ENCODE results near the gene HMGA1. TPM values are rescaled to one million over a fixed set of nuclear protein-coding genes. Genes with fewer than 3 reads are reported as not detected.

Gene HMGA1
- total RNA-seq, 1 donor from 2014 or later = 36.4 TPM

GRCh38 chr6:34278833-34279232 is 42.2 kb downstream of the HMGA1 start:
- no peak for DNase-seq (ENCODE audit: low spot score)
- intact Hi-C loops (cut with DNase I) = no loop called here

- DNase-seq (ENCODE audit: low spot score) = no peak
- intact Hi-C loops (cut with DNase I) = no loop called here
Measured at GRCh38 chr6:34280216-34280615, 43.5 kb downstream of the HMGA1 start.

GRCh38 chr6:34281702-34282334 is 45.1 kb downstream of the HMGA1 start:
- intact Hi-C loops (cut with DNase I) = no loop called here
- DNase-seq (ENCODE audit: low spot score) = no peak

- intact Hi-C loops (cut with DNase I) = loop anchor here (5.0 kb wide), 1 partner anchor 57 kb away; no protein-coding TSS in a partner anchor
- DNase-seq (ENCODE audit: low spot score) = peak; percentile 86
Measured at GRCh38 chr6:34284563-34285447, 48.1 kb downstream of the HMGA1 start.

- no peak for DNase-seq (ENCODE audit: low spot score)
- intact Hi-C loops (cut with DNase I) = loop anchor here (5.0 kb wide), 1 partner anchor 57 kb away; no protein-coding TSS in a partner anchor
Measured at GRCh38 chr6:34285448-34286164, 48.9 kb downstream of the HMGA1 start.

- intact Hi-C loops (cut with DNase I) = loop anchor here (5.0 kb wide), 1 partner anchor 54 kb away; no protein-coding TSS in a partner anchor
- no peak for DNase-seq (ENCODE audit: low spot score)
Measured at GRCh38 chr6:34288581-34288980, 51.9 kb downstream of the HMGA1 start.

- DNase-seq (ENCODE audit: low spot score) = no peak
Measured at GRCh38 chr6:34289137-34289536, 52.5 kb downstream of the HMGA1 start.

GRCh38 chr6:34292954-34293353 is 56.3 kb downstream of the HMGA1 start:
- intact Hi-C loops (cut with DNase I) = no loop called here
- DNase-seq (ENCODE audit: low spot score) = no peak

More at GRCh38 chr6:34289137-34289536, 52.5 kb downstream of the HMGA1 start:
- intact Hi-C loops (cut with DNase I) = loop anchor here (5.0 kb wide), 1 partner anchor 53 kb away; no protein-coding TSS in a partner anchor

- intact Hi-C loops (cut with DNase I) = no loop called here
- DNase-seq (ENCODE audit: low spot score) = no peak
Measured at GRCh38 chr6:34295721-34296120, 59.0 kb downstream of the HMGA1 start.

Small RNA genes within 50 kb of the gene (microRNA-seq; reads per million reads assigned to microRNA genes)
- gene MIR6835 = not detected

Other genes with a start within 250 kb of the HMGA1 start
- gene GRM4, start 90.8 kb upstream of the HMGA1 start, total RNA-seq = not detected
- gene SMIM29, start 12.1 kb downstream of the HMGA1 start, total RNA-seq = 27.1 TPM
- gene NUDT3, start 155.8 kb downstream of the HMGA1 start, total RNA-seq = 38.2 TPM
- 542 TPM for gene RPS10, start 189.2 kb downstream of the HMGA1 start, total RNA-seq
- gene PACSIN1, start 229.2 kb downstream of the HMGA1 start, total RNA-seq = 10.3 TPM

All from cardiac septum (tissue), 1 donor.